ENCODE results near the gene SLC25A11.

The SLC25A11 gene

GRCh38 chr17:4980644-4981216 is 40.9 kb upstream of the SLC25A11 start:
- H3K27ac ChIP-seq (ENCODE audit: low read depth, low read length), result no peak overlapping the region
- no peak overlapping the region for H2BK120ac ChIP-seq (ENCODE audit: low read depth, low read length)
- H4K8ac ChIP-seq (ENCODE audit: low read depth, low read length), result no peak overlapping the region
- no peak overlapping the region for H3K56ac ChIP-seq (ENCODE audit: low read length)
- H3K4me3 ChIP-seq (ENCODE audit: low read length), result no peak overlapping the region
- H2BK15ac ChIP-seq (replicated peaks; ENCODE audit: low read depth), result no peak overlapping the region
- no peaks in the 10 kb centered on the region for H3K36me3 ChIP-seq (ENCODE audit: control insufficient read depth, insufficient read depth, low read length)
- no peak overlapping the region for H3K23ac ChIP-seq (ENCODE audit: low read length)
- no peak overlapping the region for H2AK5ac ChIP-seq (ENCODE audit: low read length)
- no peaks in the 10 kb centered on the region for H3K79me1 ChIP-seq (ENCODE audit: low read length)
- H3K4me2 ChIP-seq (ENCODE audit: low read length), result no peak overlapping the region
- no peaks in the 10 kb centered on the region for H3K79me2 ChIP-seq (ENCODE audit: control insufficient read depth, insufficient read depth, low read length)
- no peak overlapping the region for H3K4ac ChIP-seq (ENCODE audit: low read depth, low read length)
- H3K27me3 ChIP-seq (ENCODE audit: insufficient read depth, low read length, poor library complexity), result no peaks in the 10 kb centered on the region
- no CpG with 5 or more reads among the region's 6 CpGs for WGBS (ENCODE audit: extremely low coverage, insufficient coverage, low lambda C conversion rate)
- no peak overlapping the region for H4K5ac ChIP-seq (ENCODE audit: low read length)
- DNase-seq, result peak; percentile 90
- no peak overlapping the region for H2BK5ac ChIP-seq (ENCODE audit: low read length)
- H3K4me1 ChIP-seq (ENCODE audit: control insufficient read depth, low read depth, low read length), result no peaks in the 10 kb centered on the region
- no peak overlapping the region for H3K18ac ChIP-seq (ENCODE audit: low read length)
- H3K9ac ChIP-seq (ENCODE audit: low read length), result no peak overlapping the region

DNA sequence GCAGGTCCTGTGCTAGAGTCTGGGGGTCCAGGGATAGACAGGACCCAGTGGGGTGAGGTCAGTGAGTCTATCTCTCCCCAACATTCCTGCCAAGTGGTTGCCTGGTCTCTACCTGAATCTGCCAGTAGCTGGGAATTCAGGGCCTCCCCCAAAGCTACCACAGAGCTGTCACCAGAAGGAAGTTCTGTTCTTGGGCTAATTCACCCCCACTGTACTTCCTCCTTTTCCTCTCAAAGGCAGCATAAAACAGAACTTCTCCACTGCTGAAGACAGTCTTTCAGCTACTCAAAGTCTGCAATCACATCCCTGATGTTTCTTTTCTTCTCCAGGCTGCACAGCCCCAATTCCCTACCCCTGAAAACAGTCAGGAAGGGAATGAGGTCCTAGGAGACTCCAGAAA is 38.9 kb upstream of the SLC25A11 start:
- no peak overlapping the region for H3K56ac ChIP-seq (ENCODE audit: low read length)
- H3K4me1 ChIP-seq (ENCODE audit: control insufficient read depth, low read depth, low read length), result no peaks in the 10 kb centered on the region
- no peak overlapping the region for H3K4ac ChIP-seq (ENCODE audit: low read depth, low read length)
- H3K9ac ChIP-seq (ENCODE audit: low read length), result no peak overlapping the region
- no peak overlapping the region for H2BK15ac ChIP-seq (replicated peaks; ENCODE audit: low read depth)
- no peaks in the 10 kb centered on the region for H3K79me1 ChIP-seq (ENCODE audit: low read length)
- DNase-seq, result no peak
- no peak overlapping the region for H4K5ac ChIP-seq (ENCODE audit: low read length)
- no peak overlapping the region for H2AK5ac ChIP-seq (ENCODE audit: low read length)
- H3K79me2 ChIP-seq (ENCODE audit: control insufficient read depth, insufficient read depth, low read length), result no peaks in the 10 kb centered on the region
- no peak overlapping the region for H2BK5ac ChIP-seq (ENCODE audit: low read length)
- no peaks in the 10 kb centered on the region for H3K27me3 ChIP-seq (ENCODE audit: insufficient read depth, low read length, poor library complexity)
- H2BK120ac ChIP-seq (ENCODE audit: low read depth, low read length), result no peak overlapping the region
- H3K36me3 ChIP-seq (ENCODE audit: control insufficient read depth, insufficient read depth, low read length), result no peaks in the 10 kb centered on the region
- H3K23ac ChIP-seq (ENCODE audit: low read length), result no peak overlapping the region
- no peak overlapping the region for H4K8ac ChIP-seq (ENCODE audit: low read depth, low read length)
- no peak overlapping the region for H3K27ac ChIP-seq (ENCODE audit: low read depth, low read length)
- H3K4me2 ChIP-seq (ENCODE audit: low read length), result no peak overlapping the region
- no peak overlapping the region for H3K4me3 ChIP-seq (ENCODE audit: low read length)
- H3K18ac ChIP-seq (ENCODE audit: low read length), result no peak overlapping the region

- H3K4me3 ChIP-seq (ENCODE audit: low read length), result no peak overlapping the region
- H2BK5ac ChIP-seq (ENCODE audit: low read length), result no peak overlapping the region
- no peak overlapping the region for H3K56ac ChIP-seq (ENCODE audit: low read length)
- WGBS (ENCODE audit: extremely low coverage, insufficient coverage, low lambda C conversion rate), result no CpG with 5 or more reads among the region's 9 CpGs
- H3K79me2 ChIP-seq (ENCODE audit: control insufficient read depth, insufficient read depth, low read length), result peaks cover 3% of the 10 kb centered on the region
- H2BK15ac ChIP-seq (replicated peaks; ENCODE audit: low read depth), result no peak overlapping the region
- no peak overlapping the region for H3K9ac ChIP-seq (ENCODE audit: low read length)
- no peak overlapping the region for H3K23ac ChIP-seq (ENCODE audit: low read length)
- no peak overlapping the region for H3K27ac ChIP-seq (ENCODE audit: low read depth, low read length)
- no peak overlapping the region for H2BK120ac ChIP-seq (ENCODE audit: low read depth, low read length)
- no peak for DNase-seq
- H3K4ac ChIP-seq (ENCODE audit: low read depth, low read length), result no peak overlapping the region
- no peaks in the 10 kb centered on the region for H3K36me3 ChIP-seq (ENCODE audit: control insufficient read depth, insufficient read depth, low read length)
- no peak overlapping the region for H3K18ac ChIP-seq (ENCODE audit: low read length)
- no peak overlapping the region for H3K4me2 ChIP-seq (ENCODE audit: low read length)
- H3K4me1 ChIP-seq (ENCODE audit: control insufficient read depth, low read depth, low read length), result peaks cover 2% of the 10 kb centered on the region
- H4K8ac ChIP-seq (ENCODE audit: low read depth, low read length), result no peak overlapping the region
- no peaks in the 10 kb centered on the region for H3K27me3 ChIP-seq (ENCODE audit: insufficient read depth, low read length, poor library complexity)
- H3K79me1 ChIP-seq (ENCODE audit: low read length), result peaks cover 3% of the 10 kb centered on the region
- H4K5ac ChIP-seq (ENCODE audit: low read length), result no peak overlapping the region
- no peak overlapping the region for H2AK5ac ChIP-seq (ENCODE audit: low read length)
Observed at GRCh38 chr17:4974115-4974670, 34.3 kb upstream of the SLC25A11 start.

- no peak overlapping the region for H2BK120ac ChIP-seq (ENCODE audit: low read depth, low read length)
- no peaks in the 10 kb centered on the region for H3K36me3 ChIP-seq (ENCODE audit: control insufficient read depth, insufficient read depth, low read length)
- DNase-seq, result no peak
- no peak overlapping the region for H4K8ac ChIP-seq (ENCODE audit: low read depth, low read length)
- H2BK15ac ChIP-seq (replicated peaks; ENCODE audit: low read depth), result no peak overlapping the region
- H3K27ac ChIP-seq (ENCODE audit: low read depth, low read length), result no peak overlapping the region
- no peak overlapping the region for H3K56ac ChIP-seq (ENCODE audit: low read length)
- H3K4me3 ChIP-seq (ENCODE audit: low read length), result no peak overlapping the region
- peaks cover 6% of the 10 kb centered on the region for H3K79me1 ChIP-seq (ENCODE audit: low read length)
- H3K18ac ChIP-seq (ENCODE audit: low read length), result no peak overlapping the region
- H3K4ac ChIP-seq (ENCODE audit: low read depth, low read length), result no peak overlapping the region
- H3K27me3 ChIP-seq (ENCODE audit: insufficient read depth, low read length, poor library complexity), result no peaks in the 10 kb centered on the region
- H3K79me2 ChIP-seq (ENCODE audit: control insufficient read depth, insufficient read depth, low read length), result peaks cover 3% of the 10 kb centered on the region
- H3K23ac ChIP-seq (ENCODE audit: low read length), result no peak overlapping the region
- no peak overlapping the region for H2BK5ac ChIP-seq (ENCODE audit: low read length)
- no CpG with 5 or more reads among the region's 10 CpGs for WGBS (ENCODE audit: extremely low coverage, insufficient coverage, low lambda C conversion rate)
- H3K4me2 ChIP-seq (ENCODE audit: low read length), result no peak overlapping the region
- H2AK5ac ChIP-seq (ENCODE audit: low read length), result no peak overlapping the region
- H3K4me1 ChIP-seq (ENCODE audit: control insufficient read depth, low read depth, low read length), result peaks cover 2% of the 10 kb centered on the region
- no peak overlapping the region for H3K9ac ChIP-seq (ENCODE audit: low read length)
- no peak overlapping the region for H4K5ac ChIP-seq (ENCODE audit: low read length)
Observed at GRCh38 chr17:4973256-4974114, 33.6 kb upstream of the SLC25A11 start.

DNA sequence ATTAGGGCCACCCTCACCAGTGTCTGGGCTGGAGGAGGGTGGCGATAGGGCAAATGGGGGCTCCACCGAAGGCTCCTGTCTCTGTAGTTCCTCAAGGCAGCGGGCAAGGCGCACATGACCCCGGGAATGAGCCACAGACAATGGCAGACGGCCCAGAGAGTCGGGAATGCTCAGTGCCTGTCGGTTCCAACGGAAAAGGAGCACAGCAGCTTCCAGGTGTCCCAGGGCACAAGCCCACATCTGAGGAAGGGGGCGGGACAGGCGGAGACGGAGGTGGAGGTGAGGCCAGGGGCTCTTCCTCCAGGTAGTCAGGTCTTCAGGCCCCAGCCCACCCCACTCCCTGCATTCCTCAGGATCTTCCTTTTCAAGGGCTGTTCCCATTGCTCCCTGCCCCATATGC is 32.9 kb upstream of the SLC25A11 start:
- H3K4me3 ChIP-seq (ENCODE audit: low read length), result no peak overlapping the region

More for the DNA sequence above, 32.9 kb upstream of the SLC25A11 start:
- Histone ChIP-seq H3K79me2 (ENCODE audit: control insufficient read depth, insufficient read depth, low read length) (peaks cover 3% of the 10 kb centered on the region), H2BK15ac (replicated peaks; ENCODE audit: low read depth) (no peak overlapping the region), H4K8ac (ENCODE audit: low read depth, low read length) (no peak overlapping the region), H3K36me3 (ENCODE audit: control insufficient read depth, insufficient read depth, low read length) (no peaks in the 10 kb centered on the region), H3K4me2 (ENCODE audit: low read length) (no peak overlapping the region), H3K27ac (ENCODE audit: low read depth, low read length) (no peak overlapping the region), H3K4me1 (ENCODE audit: control insufficient read depth, low read depth, low read length) (peaks cover 2% of the 10 kb centered on the region), H3K18ac (ENCODE audit: low read length) (no peak overlapping the region), H3K23ac (ENCODE audit: low read length) (no peak overlapping the region), H3K79me1 (ENCODE audit: low read length) (peaks cover 6% of the 10 kb centered on the region), H3K4ac (ENCODE audit: low read depth, low read length) (no peak overlapping the region), H3K56ac (ENCODE audit: low read length) (peak overlapping the region; percentile 10), H2BK5ac (ENCODE audit: low read length) (no peak overlapping the region), H3K9ac (ENCODE audit: low read length) (no peak overlapping the region), H2BK120ac (ENCODE audit: low read depth, low read length) (no peak overlapping the region), H4K5ac (ENCODE audit: low read length) (no peak overlapping the region), H2AK5ac (ENCODE audit: low read length) (no peak overlapping the region), H3K27me3 (ENCODE audit: insufficient read depth, low read length, poor library complexity) (no peaks in the 10 kb centered on the region)
- no CpG with 5 or more reads among the region's 12 CpGs for WGBS (ENCODE audit: extremely low coverage, insufficient coverage, low lambda C conversion rate)
- no peak for DNase-seq

Data from mesendoderm (in vitro differentiated cells).